Measurements from ENCODE around the gene IWS1.

GRCh38 chr2:127469051-127469450, 57.2 kb downstream of the IWS1 start:
- TF ChIP-seq CTCF (IDR thresholded peaks at IDR 0.05) = no peak
- no peak for TF ChIP-seq POLR2AphosphoS5 (IDR thresholded peaks at IDR 0.05)
- no peak for TF ChIP-seq POLR2A (IDR thresholded peaks at IDR 0.05)

All from breast epithelium (tissue), 3 donors.